Gastroesophageal sphincter (tissue), 4 donors: ENCODE measurements around the gene SAP30L. TPM values are rescaled to one million over a fixed set of nuclear protein-coding genes. Genes with fewer than 3 reads are reported as not detected.

Source experiments
- ATAC-seq: fragments of 150-250 bp; one replicate; pipeline ENCODE4 v1.9.1; 2016; ENCODE audit warnings: mild to moderate bottlenecking, moderate library complexity
- H3K27ac ChIP-seq, 4 donors: fragments of 200-600 bp; sonication (generic) in 3 of 4; 1 replicate in 3 of 4; 2 replicates in 1 of 4; pipeline ENCODE4 v1.5.1; 2016 to 2019
- H3K27me3 ChIP-seq: fragments of 200-600 bp; sonication (generic); one replicate; pipeline ENCODE4 v1.5.1; 2019
- H3K36me3 ChIP-seq, 2 donors: fragments of 200-600 bp; sonication (generic); one replicate each; pipeline ENCODE4 v1.5.1; 2019; ENCODE audit warnings: control low read depth in 1 of 2
- H3K4me1 ChIP-seq, 3 donors: fragments of 200-600 bp; sonication (generic); 1 replicate in 2 of 3; 2 replicates in 1 of 3; pipeline ENCODE4 v1.5.1; 2016 to 2019; ENCODE audit warnings: control low read depth in 2 of 3
- H3K4me3 ChIP-seq, 2 donors: fragments of 200-600 bp; sonication (generic); one replicate each; pipeline ENCODE4 v1.5.1; 2019; ENCODE audit warnings: mild to moderate bottlenecking in 1 of 2, moderate library complexity in 1 of 2
- H3K9me3 ChIP-seq, 3 donors: fragments of 200-600 bp; sonication (generic); one replicate each; pipeline ENCODE4 v1.5.1; 2017 to 2019; ENCODE audit warnings: control low read depth in 2 of 3
- EP300 ChIP-seq: sonication (generic); formaldehyde crosslinking; IDR thresholded peaks from one replicate; pipeline ENCODE4 v1.6.1; 2017; ENCODE audit warnings: antibody characterized with exemption, mild to moderate bottlenecking
- POLR2A ChIP-seq, 2 donors: fragments of 450-650 bp; IDR thresholded peaks; one replicate each; pipeline ENCODE4 v1.6.1; 2017; ENCODE audit warnings: antibody characterized with exemption in 2 of 2, mild to moderate bottlenecking in 2 of 2, moderate library complexity in 1 of 2
- POLR2AphosphoS5 ChIP-seq: sonication (generic); formaldehyde crosslinking; IDR thresholded peaks from one replicate; pipeline ENCODE4 v1.6.1; 2017; ENCODE audit warnings: antibody characterized with exemption
- WGBS, 2 donors: methylation state at CpG; one replicate each; pipeline ENCODE4 v1.1.5; 2018; ENCODE audit warnings: low coverage in 1 of 2; 5-methylcytosine and 5-hydroxymethylcytosine counted together
- total RNA-seq, 4 donors: library from RNA; depleted of rRNA; stranded (reverse); fragments of >200 nt; gene quantifications; one replicate each; pipeline ENCODE4 v1.1.0, GENCODE V29; 2016
- TF ChIP-seq, protein P1 (sequence below), 4 experiments: fragments of 200-600 bp in 2 of 4; fragments of 450-650 bp in 2 of 4; sonication (generic) in 1 of 4; IDR thresholded peaks; one replicate each; pipeline ENCODE4 v1.5.1; 2017 to 2019; ENCODE audit warnings: antibody characterized with exemption in 4 of 4, mild to moderate bottlenecking in 2 of 4, moderate library complexity in 2 of 4

SAP30L gene
- total RNA-seq, 4 donors from 2014 or later, result 37.4 to 88.3 (median 68.8) TPM

GRCh38 chr5:154470947-154471870, 25.4 kb downstream of the SAP30L start:
- H3K27me3 ChIP-seq, result peaks cover 78% of the 10 kb centered on the region
- no peak for ATAC-seq

GRCh38 chr5:154472871-154473580, 27.2 kb downstream of the SAP30L start:
- Histone ChIP-seq H3K27ac (no peak overlapping the region), H3K4me1 (peaks cover 0 to 53% (median 32%) of the 10 kb centered on the region in 3 donors), H3K9me3 (no peaks in the 10 kb centered on the region), H3K36me3 (no peaks in the 10 kb centered on the region), H3K4me3 (no peak overlapping the region), H3K27me3 (peaks cover 96% of the 10 kb centered on the region)
- TF ChIP-seq EP300, result no peak
- no peak for ATAC-seq
- WGBS, 2 donors, result 4 to 12% methylated on average over 5 to 15 of the region's 35 CpGs

More at GRCh38 chr5:154470947-154471870, 25.4 kb downstream of the SAP30L start:
- Histone ChIP-seq H3K4me3 (no peak overlapping the region), H3K4me1 (peaks cover 0 to 34% (median 18%) of the 10 kb centered on the region in 3 donors), H3K36me3 (no peaks in the 10 kb centered on the region), H3K9me3 (no peaks in the 10 kb centered on the region), H3K27ac (no peak overlapping the region)
- TF ChIP-seq, protein P1, sequence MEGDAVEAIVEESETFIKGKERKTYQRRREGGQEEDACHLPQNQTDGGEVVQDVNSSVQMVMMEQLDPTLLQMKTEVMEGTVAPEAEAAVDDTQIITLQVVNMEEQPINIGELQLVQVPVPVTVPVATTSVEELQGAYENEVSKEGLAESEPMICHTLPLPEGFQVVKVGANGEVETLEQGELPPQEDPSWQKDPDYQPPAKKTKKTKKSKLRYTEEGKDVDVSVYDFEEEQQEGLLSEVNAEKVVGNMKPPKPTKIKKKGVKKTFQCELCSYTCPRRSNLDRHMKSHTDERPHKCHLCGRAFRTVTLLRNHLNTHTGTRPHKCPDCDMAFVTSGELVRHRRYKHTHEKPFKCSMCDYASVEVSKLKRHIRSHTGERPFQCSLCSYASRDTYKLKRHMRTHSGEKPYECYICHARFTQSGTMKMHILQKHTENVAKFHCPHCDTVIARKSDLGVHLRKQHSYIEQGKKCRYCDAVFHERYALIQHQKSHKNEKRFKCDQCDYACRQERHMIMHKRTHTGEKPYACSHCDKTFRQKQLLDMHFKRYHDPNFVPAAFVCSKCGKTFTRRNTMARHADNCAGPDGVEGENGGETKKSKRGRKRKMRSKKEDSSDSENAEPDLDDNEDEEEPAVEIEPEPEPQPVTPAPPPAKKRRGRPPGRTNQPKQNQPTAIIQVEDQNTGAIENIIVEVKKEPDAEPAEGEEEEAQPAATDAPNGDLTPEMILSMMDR (IDR thresholded peaks at IDR 0.05), result no peak
- TF ChIP-seq POLR2A (IDR thresholded peaks at IDR 0.05), result no peak
- no peak for TF ChIP-seq EP300
- no peak for TF ChIP-seq POLR2AphosphoS5
- WGBS, 2 donors, result 26 to 30% methylated on average over 9 to 11 of the region's 11 CpGs

GRCh38 chr5:154473581-154474283, 27.9 kb downstream of the SAP30L start:
- 5 to 9% methylated on average over 7 to 22 of the region's 40 CpGs for WGBS, 2 donors
- no peaks in the 10 kb centered on the region for H3K36me3 ChIP-seq
- ATAC-seq, result no peak
- H3K4me1 ChIP-seq, result peaks cover 0 to 60% (median 39%) of the 10 kb centered on the region in 3 donors
- H3K9me3 ChIP-seq, result no peaks in the 10 kb centered on the region
- TF ChIP-seq POLR2A (IDR thresholded peaks at IDR 0.05) (no peak), EP300 (no peak), POLR2AphosphoS5 (no peak)
- TF ChIP-seq, protein P1 (IDR thresholded peaks at IDR 0.05), result no peak
- H3K27ac ChIP-seq, result no peak overlapping the region
- no peak overlapping the region for H3K4me3 ChIP-seq
- H3K27me3 ChIP-seq, result peaks cover 98% of the 10 kb centered on the region

- TF ChIP-seq EP300 (no peak), POLR2AphosphoS5 (no peak), POLR2A (IDR thresholded peaks at IDR 0.05) (no peak)
- TF ChIP-seq, protein P1 (IDR thresholded peaks at IDR 0.05), result no peak
- H3K4me1 ChIP-seq, result peaks cover 0 to 69% (median 46%) of the 10 kb centered on the region in 3 donors
- ATAC-seq, result no peak
- no peak overlapping the region for H3K27ac ChIP-seq
- 6 to 14% methylated on average over 15 to 17 of the region's 17 CpGs for WGBS, 2 donors
- H3K36me3 ChIP-seq, result no peaks in the 10 kb centered on the region
- peaks cover 98% of the 10 kb centered on the region for H3K27me3 ChIP-seq
- no peak overlapping the region for H3K4me3 ChIP-seq
- H3K9me3 ChIP-seq, result no peaks in the 10 kb centered on the region
These were observed 28.9 kb downstream of the SAP30L start for GRCh38 chr5:154474396-154475334.
